D721Med (cell line): ENCODE results near the gene HAUS7.

Source experiments
- DNase-seq: peaks from one replicate; pipeline ENCODE4 v3.0.0; 2011; ENCODE audit warnings: low spot score; ENCODE audit not compliant: insufficient read length
- FAIRE-seq: peaks from 2 replicates; lab custom pipeline; 2011; peaks lifted over from hg19 to GRCh38; lab: Jason Lieb, UNC
- CTCF ChIP-seq: IDR thresholded peaks from 2 replicates; pipeline ENCODE4 v1.5.1; 2012; ENCODE audit warnings: mild to moderate bottlenecking, control low read depth; ENCODE audit not compliant: insufficient read depth; ENCODE audit errors: missing control alignments

Gene HAUS7

GRCh38 chrX:153471663-153472280 lies 1.4 kb upstream of the HAUS7 start:
- TF ChIP-seq CTCF = no peak
- DNase-seq (no peak), FAIRE-seq (no peak)

- no peak for DNase-seq
- FAIRE-seq = no peak
- TF ChIP-seq CTCF = no peak
These were observed 465 bp downstream of the HAUS7 start for GRCh38 chrX:153469811-153470410.

GRCh38 chrX:153468008-153468580 lies 2.3 kb downstream of the HAUS7 start:
- TF ChIP-seq CTCF = no peak
- FAIRE-seq = no peak
- DNase-seq = no peak

GRCh38 chrX:153465691-153466380 lies 4.5 kb downstream of the HAUS7 start:
- DNase-seq = no peak
- no peak for TF ChIP-seq CTCF
- no peak for FAIRE-seq

- no peak for TF ChIP-seq CTCF
- no peak for DNase-seq
- FAIRE-seq = no peak
These were observed 6.3 kb downstream of the HAUS7 start for GRCh38 chrX:153464116-153464515.

GRCh38 chrX:153463556-153463955 lies 6.8 kb downstream of the HAUS7 start:
- DNase-seq = no peak
- no peak for FAIRE-seq
- TF ChIP-seq CTCF = no peak
